HTERT RPE-1 (cell line): ENCODE data around the gene PERCC1.

Source experiments
- in situ Hi-C: fragments of 300-500 bp; cut with MboI; formaldehyde crosslinking; loops from 4 replicates; pipeline ENCODE4 v1.14.3; 2020; ENCODE audit warnings: low sequenced_read_pairs

Gene PERCC1

GRCh38 chr16:1408171-1408837, 22.6 kb upstream of the PERCC1 start:
- in situ Hi-C loops = no loop called here

GRCh38 chr16:1412847-1413246, 18.0 kb upstream of the PERCC1 start:
- in situ Hi-C loops = no loop called here

- in situ Hi-C loops = no loop called here
Measured at GRCh38 chr16:1413684-1414531, 17.0 kb upstream of the PERCC1 start.

- in situ Hi-C loops = no loop called here
Measured at GRCh38 chr16:1414532-1415260, 16.2 kb upstream of the PERCC1 start, which contains the start of gene UNKL. Gene UNKL (minus strand): TSS chr16:1414704. CDS start chr16:1414691, 13 bp downstream.

GRCh38 chr16:1416521-1416941, 14.3 kb upstream of the PERCC1 start:
- in situ Hi-C loops = no loop called here

- in situ Hi-C loops = no loop called here
Measured at GRCh38 chr16:1420111-1420539, 10.8 kb upstream of the PERCC1 start.

- in situ Hi-C loops = no loop called here
Measured at GRCh38 chr16:1422076-1422475, 8.8 kb upstream of the PERCC1 start.

GRCh38 chr16:1424028-1424427, 6.8 kb upstream of the PERCC1 start:
- in situ Hi-C loops = no loop called here

GRCh38 chr16:1425616-1426370, 5.1 kb upstream of the PERCC1 start:
- in situ Hi-C loops = no loop called here

GRCh38 chr16:1426734-1427471, 4.0 kb upstream of the PERCC1 start:
- in situ Hi-C loops = no loop called here

GRCh38 chr16:1427473-1428461, 3.1 kb upstream of the PERCC1 start:
- in situ Hi-C loops = no loop called here

- in situ Hi-C loops = no loop called here
Measured at GRCh38 chr16:1428511-1428910, 2.4 kb upstream of the PERCC1 start.

GRCh38 chr16:1429012-1429411, 1.9 kb upstream of the PERCC1 start:
- in situ Hi-C loops = no loop called here

- in situ Hi-C loops = no loop called here
Measured at GRCh38 chr16:1429631-1430030, 1.2 kb upstream of the PERCC1 start.

GRCh38 chr16:1430214-1430758, 592 bp upstream of the PERCC1 start:
- in situ Hi-C loops = no loop called here

- in situ Hi-C loops = no loop called here
Measured at GRCh38 chr16:1431497-1432270, 806 bp downstream of the PERCC1 start.

- in situ Hi-C loops = no loop called here
Measured at GRCh38 chr16:1432388-1433262, 1.7 kb downstream of the PERCC1 start.
